Stimulated activated CD4-positive, alpha-beta T cell treated with anti-CD3 and anti-CD28 coated beads, Interleukin-2, amount 100 ng/mL, for 24 hours (primary cell): Measurements from ENCODE around the gene PPP1R3G.

Source experiments
- DNase-seq, 2 donors: peaks; one replicate each; pipeline ENCODE4 v3.0.0-alpha.2; 2020

The PPP1R3G gene

DNA sequence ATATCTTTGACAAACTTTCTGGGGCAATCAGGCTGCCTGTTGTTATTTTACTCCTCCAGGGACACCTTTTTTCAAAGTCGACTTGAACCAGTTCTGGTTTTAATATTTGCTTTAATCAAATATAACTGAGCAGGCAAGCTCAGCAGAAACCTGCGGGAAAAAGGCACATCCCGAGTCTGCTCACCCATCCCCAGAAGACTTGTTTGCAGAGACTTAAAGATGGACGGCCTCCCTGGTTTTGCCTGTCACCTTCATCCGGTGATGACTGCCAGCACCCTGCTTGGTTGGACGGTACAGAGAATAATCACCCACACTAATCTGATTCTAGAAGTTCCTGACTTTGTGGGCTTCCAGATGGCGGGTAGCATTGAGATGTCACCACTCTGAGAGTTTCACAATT lies 36.8 kb downstream of the PPP1R3G start:
- no peak for DNase-seq

GRCh38 chr6:5122504-5123112 lies 37.5 kb downstream of the PPP1R3G start:
- no peak for DNase-seq

DNA sequence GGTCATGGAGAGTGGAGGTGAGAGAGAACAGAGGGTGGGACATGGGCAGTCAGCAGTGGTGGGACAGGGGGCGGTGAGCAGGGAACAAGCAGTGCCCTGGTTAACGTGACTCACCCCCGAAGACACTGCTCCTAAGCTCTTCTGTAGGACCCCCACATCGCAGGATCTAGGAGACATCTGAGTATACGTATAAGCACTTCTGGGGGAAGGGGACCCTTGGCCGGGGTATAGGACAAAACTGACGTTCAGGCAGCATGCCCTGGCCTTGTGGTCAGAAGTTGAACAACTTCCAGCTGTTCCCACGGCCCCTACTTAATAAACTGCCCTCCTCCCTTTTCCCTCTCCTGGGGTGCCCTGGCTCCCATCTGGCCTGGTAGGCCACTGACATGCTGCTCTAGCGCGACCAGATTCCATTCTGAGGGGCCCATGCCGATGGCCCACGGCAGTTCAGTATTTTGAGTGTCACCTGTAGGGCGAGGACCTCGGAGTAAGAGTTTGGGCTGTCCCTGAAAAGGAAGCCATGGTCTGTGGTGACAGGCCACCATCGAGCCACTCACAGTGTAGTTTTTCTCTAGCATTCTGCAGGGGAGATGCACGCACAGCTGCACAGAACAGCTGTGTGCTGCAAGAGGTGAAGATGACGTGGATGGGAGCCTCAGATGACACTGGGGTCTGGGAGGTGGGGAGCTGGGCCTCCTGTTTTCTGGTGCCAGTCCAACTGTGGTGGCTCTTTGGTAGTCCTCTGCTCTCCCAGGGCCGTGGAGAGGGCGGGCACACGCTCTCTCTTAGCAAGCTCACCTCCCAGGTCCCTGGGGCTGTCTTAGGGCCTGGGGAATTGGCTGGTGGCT lies 38.4 kb downstream of the PPP1R3G start:
- no peak for DNase-seq

GRCh38 chr6:5124526-5124925 lies 39.4 kb downstream of the PPP1R3G start:
- DNase-seq = no peak

GRCh38 chr6:5125152-5126006 lies 40.2 kb downstream of the PPP1R3G start:
- DNase-seq = no peak

GRCh38 chr6:5126214-5126613 lies 41.1 kb downstream of the PPP1R3G start:
- no peak for DNase-seq

GRCh38 chr6:5127106-5127687 lies 42.1 kb downstream of the PPP1R3G start:
- DNase-seq = no peak

DNA sequence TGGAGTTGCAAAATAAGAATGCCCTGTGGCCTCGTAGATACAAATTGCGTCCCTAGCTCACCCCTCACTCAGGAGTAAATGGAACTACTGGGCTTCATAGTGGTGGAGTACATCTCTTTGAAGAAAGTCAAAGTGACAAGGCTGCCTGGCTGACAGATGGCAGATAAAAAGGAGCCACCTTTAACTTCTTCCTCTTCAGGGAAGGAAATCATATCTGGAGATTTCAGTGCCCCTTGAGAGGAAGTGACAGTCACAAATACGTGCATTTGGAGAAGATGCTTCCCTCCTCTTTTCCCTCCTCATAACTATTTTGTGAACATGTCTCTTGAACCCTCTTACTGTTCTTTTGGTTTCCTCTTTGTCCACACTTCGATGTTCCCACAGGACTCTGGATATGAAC lies 43.2 kb downstream of the PPP1R3G start:
- no peak for DNase-seq

- DNase-seq = no peak
These were observed 45.2 kb downstream of the PPP1R3G start for GRCh38 chr6:5130135-5130866.

GRCh38 chr6:5132731-5133130 lies 47.6 kb downstream of the PPP1R3G start:
- no peak for DNase-seq

DNA sequence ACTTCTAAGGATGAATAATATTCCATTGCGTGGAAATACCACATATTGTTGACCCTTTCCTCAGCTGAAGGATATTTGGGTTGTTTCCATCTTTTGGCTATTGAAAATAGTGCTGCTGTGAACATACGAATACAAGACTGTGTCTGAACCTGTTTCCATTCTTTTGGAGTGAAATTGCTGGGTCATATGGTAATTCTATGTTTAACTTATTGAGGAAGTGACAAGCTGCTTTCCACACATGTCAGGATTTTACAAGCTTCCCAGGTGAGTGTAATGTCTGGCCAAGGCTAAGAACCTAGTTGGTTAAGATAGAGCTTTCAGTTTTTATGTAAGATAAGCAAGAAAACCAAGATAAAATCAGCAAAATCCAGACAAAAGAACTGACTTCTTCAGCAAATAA lies 48.8 kb downstream of the PPP1R3G start:
- no peak for DNase-seq

DNA sequence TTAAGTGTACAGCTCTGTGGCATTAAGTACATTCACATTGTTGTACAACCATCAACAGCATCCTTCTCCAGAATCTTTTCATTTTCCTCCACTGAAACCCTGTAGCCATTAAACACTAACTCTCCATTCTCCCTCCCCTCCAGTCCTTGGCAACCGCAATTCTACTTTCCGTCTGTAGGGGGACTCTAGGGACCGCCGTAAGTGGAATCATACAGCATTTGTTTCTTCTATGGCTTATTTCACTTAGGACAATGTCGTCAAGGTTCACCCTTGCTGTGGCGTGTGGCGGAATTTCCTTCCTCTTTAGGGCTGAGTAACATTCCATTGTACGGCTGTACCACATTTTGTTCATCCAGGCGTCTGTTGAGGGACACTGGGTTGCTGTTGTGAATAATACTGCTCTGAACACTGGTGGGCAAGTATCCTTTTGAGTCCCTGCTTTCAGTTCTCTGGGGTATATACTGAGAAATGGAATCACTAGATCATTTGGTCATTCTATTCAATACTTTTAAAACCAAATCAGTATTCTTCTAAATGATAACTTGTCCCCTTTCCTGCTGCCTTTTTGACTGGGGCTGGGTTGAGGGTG lies 50.7 kb downstream of the PPP1R3G start:
- peak; percentile 44 to 54 for DNase-seq

DNA sequence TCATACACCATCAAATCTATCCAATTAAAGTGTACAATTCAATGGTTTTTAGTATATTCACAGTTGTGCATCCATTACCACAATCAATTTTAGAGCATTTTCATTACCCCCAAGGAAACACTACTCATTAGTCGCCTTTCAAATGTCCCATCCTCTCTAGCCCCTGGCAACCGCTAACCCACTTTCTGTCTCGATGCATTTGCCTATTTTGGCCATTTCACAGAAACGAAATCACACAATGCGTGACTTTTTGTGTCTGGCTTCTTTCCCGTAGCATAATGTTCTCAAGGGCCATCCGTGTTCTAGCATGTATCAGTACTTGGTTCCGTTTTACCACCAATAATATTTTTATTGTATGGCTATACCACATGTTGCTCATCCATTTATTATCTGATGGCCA lies 51.7 kb downstream of the PPP1R3G start:
- DNase-seq = no peak
